Parathyroid adenoma (tissue), 2 donors: ENCODE data around the gene KRTAP5-5.
"Not testable (repeated sequence)": the region's sequence is repeated elsewhere in the genome, so short reads cannot be mapped to it uniquely, and the experiment has no call there.

Experiments used
- H2AFZ ChIP-seq: fragments of 300-600 bp; sonication (generic); one replicate; pipeline ENCODE4 v1.7.0; 2017; ENCODE audit warnings: antibody characterized with exemption, mild to moderate bottlenecking
- H3K27ac ChIP-seq: fragments of 300-600 bp; sonication (generic); one replicate; pipeline ENCODE4 v1.7.0; 2017
- H3K27me3 ChIP-seq: fragments of 300-600 bp; sonication (generic); one replicate; pipeline ENCODE4 v1.7.0; 2017; ENCODE audit warnings: low read length; ENCODE audit not compliant: control insufficient read depth, insufficient read depth
- H3K36me3 ChIP-seq: fragments of 300-600 bp; sonication (generic); one replicate; pipeline ENCODE4 v1.7.0; 2017; ENCODE audit warnings: low read length; ENCODE audit not compliant: control insufficient read depth, insufficient read depth
- H3K4me1 ChIP-seq: fragments of 300-600 bp; sonication (generic); one replicate; pipeline ENCODE4 v1.7.0; 2017; ENCODE audit warnings: control low read depth
- H3K4me2 ChIP-seq: fragments of 300-600 bp; sonication (generic); one replicate; pipeline ENCODE4 v1.7.0; 2017; ENCODE audit warnings: low read length
- H3K4me3 ChIP-seq: fragments of 300-600 bp; sonication (generic); one replicate; pipeline ENCODE4 v1.7.0; 2017; ENCODE audit warnings: low read depth, low read length
- H3K79me2 ChIP-seq: fragments of 300-600 bp; sonication (generic); one replicate; pipeline ENCODE4 v1.7.0; 2017; ENCODE audit warnings: control low read depth
- H3K9ac ChIP-seq: fragments of 300-600 bp; sonication (generic); one replicate; pipeline ENCODE4 v1.7.0; 2017; ENCODE audit warnings: mild to moderate bottlenecking
- H3K9me3 ChIP-seq: fragments of 300-600 bp; sonication (generic); one replicate; pipeline ENCODE4 v1.7.0; 2017; ENCODE audit warnings: low read length; ENCODE audit not compliant: control insufficient read depth
- CTCF ChIP-seq: fragments of 300-600 bp; sonication (generic); IDR thresholded peaks from one replicate; pipeline ENCODE4 v1.7.0; 2017; ENCODE audit warnings: antibody characterized with exemption, mild to moderate bottlenecking
- donor health status: primary hyperparathyroidism.

The KRTAP5-5 gene

GRCh38 chr11:1642288-1643145 is 12.9 kb downstream of the KRTAP5-5 start:
- Histone ChIP-seq H3K27me3 (no peaks in the 10 kb centered on the region), H3K4me1 (peaks cover 4% of the 10 kb centered on the region), H3K4me2 (no peak overlapping the region), H3K79me2 (no peaks in the 10 kb centered on the region), H3K4me3 (no peak overlapping the region), H3K36me3 (no peaks in the 10 kb centered on the region), H3K9ac (no peak overlapping the region), H3K9me3 (no peaks in the 10 kb centered on the region), H2AFZ (no peak overlapping the region), H3K27ac (no peak overlapping the region)
- no peak for TF ChIP-seq CTCF

- no peaks in the 10 kb centered on the region for H3K9me3 ChIP-seq
Observed at GRCh38 chr11:1643146-1643690, 13.6 kb downstream of the KRTAP5-5 start.

GRCh38 chr11:1644601-1645356 is 15.2 kb downstream of the KRTAP5-5 start:
- H3K9ac ChIP-seq: no peak overlapping the region
- no peaks in the 10 kb centered on the region for H3K36me3 ChIP-seq
- no peak overlapping the region for H3K4me2 ChIP-seq
- no peaks in the 10 kb centered on the region for H3K79me2 ChIP-seq
- H3K27ac ChIP-seq: no peak overlapping the region
- no peak overlapping the region for H2AFZ ChIP-seq
- no peak for TF ChIP-seq CTCF
- H3K9me3 ChIP-seq: no peaks in the 10 kb centered on the region
- H3K4me1 ChIP-seq: no peaks in the 10 kb centered on the region
- no peak overlapping the region for H3K4me3 ChIP-seq
- no peaks in the 10 kb centered on the region for H3K27me3 ChIP-seq

More at GRCh38 chr11:1643146-1643690, 13.6 kb downstream of the KRTAP5-5 start:
- H3K79me2 ChIP-seq: no peaks in the 10 kb centered on the region
- no peaks in the 10 kb centered on the region for H3K27me3 ChIP-seq
- no peak overlapping the region for H3K4me3 ChIP-seq
- H3K4me1 ChIP-seq: peaks cover 4% of the 10 kb centered on the region
- H3K4me2 ChIP-seq: no peak overlapping the region
- H2AFZ ChIP-seq: no peak overlapping the region
- H3K36me3 ChIP-seq: no peaks in the 10 kb centered on the region
- no peak overlapping the region for H3K27ac ChIP-seq
- TF ChIP-seq CTCF: no peak
- no peak overlapping the region for H3K9ac ChIP-seq

GRCh38 chr11:1645357-1645821 is 15.8 kb downstream of the KRTAP5-5 start:
- Histone ChIP-seq H2AFZ (no peak overlapping the region), H3K4me1 (no peaks in the 10 kb centered on the region), H3K4me2 (no peak overlapping the region), H3K79me2 (no peaks in the 10 kb centered on the region), H3K27me3 (no peaks in the 10 kb centered on the region), H3K27ac (no peak overlapping the region), H3K36me3 (no peaks in the 10 kb centered on the region), H3K4me3 (no peak overlapping the region), H3K9ac (no peak overlapping the region), H3K9me3 (no peaks in the 10 kb centered on the region)
- TF ChIP-seq CTCF: no peak

GRCh38 chr11:1646540-1646939 is 17.0 kb downstream of the KRTAP5-5 start:
- not testable (repeated sequence) for H3K27ac ChIP-seq, H3K4me3 ChIP-seq, H3K27me3 ChIP-seq, H3K79me2 ChIP-seq, H3K36me3 ChIP-seq, H3K4me1 ChIP-seq, H3K9ac ChIP-seq, H2AFZ ChIP-seq, H3K9me3 ChIP-seq, H3K4me2 ChIP-seq
